ENCODE results near the gene ATP5IF1.
A peak's percentile ranks its signal among the peaks of the same experiment; 100 is the strongest.

Gene ATP5IF1

GRCh38 chr1:28235755-28236655 is at the start of gene ATP5IF1:
TSS of gene ATP5IF1 (plus strand) at chr1:28236124. CDS start at chr1:28236184, 60 bp downstream.
- DNase-seq = peak; percentile 98

- DNase-seq = peak; percentile 70
These were observed 45.5 kb upstream of the ATP5IF1 start for GRCh38 chr1:28190337-28190979.

GRCh38 chr1:28190996-28191645 is 44.8 kb upstream of the ATP5IF1 start:
- no peak for DNase-seq

GRCh38 chr1:28193701-28194161 is 42.2 kb upstream of the ATP5IF1 start:
- no peak for DNase-seq

DNA sequence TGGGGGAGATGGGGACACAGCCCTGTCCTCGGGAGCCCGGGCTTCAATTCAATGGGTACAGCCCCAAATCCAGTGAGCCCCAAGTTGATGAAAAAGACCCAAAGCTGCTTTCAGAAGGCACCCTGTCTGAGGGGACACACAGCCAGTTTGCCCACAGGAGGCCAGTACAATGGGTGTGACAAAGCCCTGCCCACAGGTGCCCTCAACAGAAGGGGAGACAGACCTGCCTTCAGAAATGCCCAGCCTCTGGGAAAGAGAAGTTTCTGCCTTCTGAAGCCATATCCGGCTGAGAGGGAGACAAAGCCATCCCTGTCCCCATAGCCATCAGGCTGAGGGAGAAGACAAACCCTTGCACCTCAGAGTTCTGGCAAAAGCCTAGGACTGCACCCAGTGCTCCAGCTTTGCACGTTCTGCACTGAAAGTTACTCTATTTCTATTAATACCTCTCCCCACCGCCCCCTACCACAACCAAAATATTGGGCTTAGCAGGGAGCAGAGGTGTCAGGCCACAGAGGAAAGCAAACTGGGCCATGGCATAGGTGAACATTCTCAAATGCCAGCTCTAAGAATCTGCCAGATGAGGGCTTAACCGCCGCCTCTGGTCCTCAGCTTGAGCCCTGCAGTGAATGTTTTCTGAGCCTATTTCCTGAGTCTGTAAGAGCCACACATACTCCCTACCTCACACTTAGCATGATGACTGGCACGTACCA is 41.4 kb upstream of the ATP5IF1 start:
- no peak for DNase-seq

DNA sequence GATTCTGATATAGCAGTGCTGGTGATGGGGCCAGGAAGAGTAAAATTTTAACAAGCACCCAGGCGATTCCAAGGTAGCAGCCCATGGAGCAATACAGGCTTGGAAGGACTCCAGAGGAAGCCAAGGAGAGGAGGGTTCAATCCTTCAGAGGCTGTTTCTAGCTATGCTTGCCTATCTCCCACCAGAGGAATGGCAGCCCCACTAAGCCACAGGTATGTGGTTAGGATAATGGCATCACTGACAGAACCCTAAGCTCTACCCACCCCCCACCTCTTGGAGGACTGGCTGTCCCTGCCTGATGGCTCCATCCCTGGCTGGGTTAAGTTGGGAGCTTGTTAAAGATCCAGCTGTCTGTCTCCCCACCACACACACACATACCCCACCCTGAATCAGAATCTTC is 40.1 kb upstream of the ATP5IF1 start:
- DNase-seq = no peak

- no peak for DNase-seq
These were observed 39.6 kb upstream of the ATP5IF1 start for GRCh38 chr1:28196330-28196729.

GRCh38 chr1:28197682-28198415 is 38.1 kb upstream of the ATP5IF1 start:
- DNase-seq = no peak

DNA sequence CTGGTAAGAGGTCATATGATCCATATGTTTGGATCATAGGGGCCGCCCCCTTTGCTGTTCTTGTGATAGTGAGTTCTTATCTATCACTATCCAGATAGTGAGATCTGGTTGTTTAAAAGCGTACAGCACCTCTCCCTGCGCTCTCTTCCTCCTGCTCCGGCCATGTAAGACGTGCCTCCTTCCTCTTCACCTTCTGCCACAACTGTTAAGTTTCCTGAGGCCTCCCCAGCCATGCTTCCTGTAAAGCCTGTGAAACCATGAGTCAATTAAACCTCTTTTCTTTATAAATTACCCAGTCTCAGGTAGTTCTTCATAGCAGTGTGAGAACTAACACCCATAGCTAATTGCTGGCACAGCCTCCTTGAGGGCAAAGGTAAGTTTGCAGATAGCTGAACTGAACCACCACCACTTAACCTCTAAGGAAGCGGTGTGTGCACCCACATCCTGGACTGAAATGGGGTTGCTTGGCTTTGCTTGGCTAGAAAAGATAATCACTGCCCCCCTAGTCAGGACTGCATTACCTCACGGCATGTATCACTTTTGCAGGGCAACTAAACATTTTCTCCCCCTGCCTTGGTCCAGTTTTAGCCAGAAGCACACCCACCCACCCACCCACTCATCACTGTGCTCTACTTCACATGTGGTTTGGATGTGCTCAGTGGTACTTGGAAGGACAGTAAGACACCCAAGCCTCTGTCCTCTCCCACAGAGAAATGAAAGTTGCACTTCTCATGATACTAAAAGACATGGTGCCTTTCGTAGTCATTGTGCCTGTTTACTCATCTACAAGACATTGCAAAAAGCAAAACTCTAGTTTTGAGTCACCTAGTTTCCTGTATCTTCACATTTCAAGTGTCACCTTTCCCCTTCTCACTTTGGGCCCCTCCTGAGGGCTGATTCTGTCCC is 36.3 kb upstream of the ATP5IF1 start:
- no peak for DNase-seq

DNA sequence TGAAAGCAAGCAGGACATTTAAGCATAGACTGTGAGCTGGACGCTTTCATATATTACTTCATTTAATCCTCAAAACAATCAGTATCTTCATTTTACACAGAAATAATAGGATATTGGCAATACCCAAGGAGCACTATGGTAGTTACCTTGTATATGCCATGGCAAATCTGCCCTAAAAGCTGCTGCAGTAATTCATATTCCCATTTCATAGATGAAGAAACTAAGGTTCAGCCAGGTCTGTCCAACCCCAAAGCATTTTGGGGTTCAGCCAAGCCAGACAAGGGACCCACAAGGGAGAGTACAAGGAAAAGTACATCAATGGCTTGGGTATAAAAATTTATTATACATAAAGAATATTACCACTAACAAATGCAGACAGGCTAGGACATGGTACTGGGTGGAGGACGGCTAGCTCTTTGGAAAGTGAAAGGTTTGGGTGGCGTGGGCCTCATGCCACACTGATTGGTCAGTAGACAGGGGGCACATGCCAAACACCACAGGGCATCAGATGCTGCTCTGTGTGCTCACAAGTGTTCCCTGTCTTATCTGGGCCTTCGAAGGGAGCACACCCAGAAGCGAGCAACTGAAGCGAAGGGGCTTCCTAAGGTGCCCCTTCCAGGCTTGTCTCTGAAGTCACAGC is 35.6 kb upstream of the ATP5IF1 start:
- no peak for DNase-seq

DNA sequence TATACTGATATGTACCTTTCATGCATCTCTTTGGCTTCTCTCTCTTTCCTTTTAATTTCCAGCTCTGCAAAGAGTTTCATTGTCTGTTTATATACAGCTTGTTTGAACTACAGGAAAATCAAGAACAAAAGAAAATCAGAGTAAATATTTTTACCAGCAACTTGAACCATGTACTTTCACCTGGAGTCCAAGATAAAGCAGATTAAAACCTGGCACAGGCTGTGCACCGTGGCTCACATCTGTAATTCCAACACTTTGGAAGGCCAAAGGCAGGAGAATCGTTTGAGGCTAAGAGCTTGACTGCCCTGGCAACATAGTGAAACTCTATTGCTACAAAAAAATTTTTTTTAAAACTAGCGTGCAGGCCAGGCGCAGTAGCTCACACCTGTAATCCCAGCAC is 30.7 kb upstream of the ATP5IF1 start:
- no peak for DNase-seq

DNA sequence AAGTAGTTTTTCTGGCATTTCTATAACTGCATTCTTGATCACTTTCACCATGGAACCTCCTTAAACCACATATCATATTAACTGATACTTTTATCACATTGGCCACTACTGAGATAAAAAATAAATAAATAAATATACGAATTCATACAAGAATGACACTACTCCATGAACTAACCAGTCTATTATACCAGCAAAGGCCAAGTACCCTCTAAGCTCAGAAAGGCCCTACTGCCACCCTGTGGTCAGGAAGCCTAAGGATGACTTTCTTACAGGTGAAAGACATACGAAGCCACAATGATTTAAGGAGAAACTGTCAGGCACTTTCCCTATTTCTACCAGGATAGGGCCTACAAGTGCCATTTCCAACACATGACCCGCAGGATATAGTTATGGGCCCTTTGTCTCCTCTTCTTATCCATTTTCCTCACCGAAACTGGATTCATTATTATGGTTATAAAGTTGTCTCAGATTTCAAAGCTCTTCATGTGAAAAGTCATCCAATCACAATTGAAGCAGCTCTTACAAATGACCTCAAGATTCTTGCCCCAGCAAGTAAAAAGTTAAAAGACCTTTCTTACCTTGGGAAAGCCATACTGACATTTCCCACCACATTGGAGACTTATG is 27.0 kb upstream of the ATP5IF1 start:
- peak; percentile 52 for DNase-seq

DNA sequence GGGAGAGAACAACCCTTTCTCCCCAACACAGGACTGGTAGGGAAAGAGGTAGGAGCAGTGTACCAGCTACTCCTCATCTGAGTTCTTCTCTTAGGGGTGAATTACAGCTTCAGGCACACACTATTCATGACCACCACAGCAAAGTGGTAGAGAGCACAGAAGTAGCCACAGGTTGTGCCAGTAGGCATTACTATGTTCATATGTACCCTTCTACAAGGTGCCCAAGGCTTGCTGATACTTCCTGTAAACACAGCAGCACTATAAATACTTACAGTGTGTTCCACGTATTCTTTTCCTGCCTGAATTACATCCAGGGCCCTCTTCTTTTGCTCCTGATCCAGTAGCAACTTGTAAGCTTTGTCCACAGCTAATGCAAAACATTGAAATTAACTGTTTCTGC is 26.2 kb upstream of the ATP5IF1 start:
- no peak for DNase-seq

DNA sequence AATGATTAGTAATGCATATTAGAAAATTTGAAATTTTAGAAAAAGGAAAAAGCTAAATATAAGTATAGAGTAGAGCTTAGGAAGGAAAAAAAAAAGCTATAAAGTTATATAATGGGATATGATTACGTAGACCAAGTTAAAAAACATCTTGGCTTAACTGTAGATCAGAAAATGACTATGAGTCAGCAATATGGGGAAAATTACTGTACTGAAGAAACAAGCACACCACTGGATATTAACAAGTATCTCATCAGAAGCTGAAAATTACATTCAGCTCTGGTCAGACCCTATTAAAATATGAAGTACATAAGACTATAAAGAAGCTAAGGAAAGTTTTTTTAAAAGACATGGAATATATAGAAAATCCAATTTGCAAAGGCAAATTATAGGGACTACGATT is 22.6 kb upstream of the ATP5IF1 start:
- DNase-seq = no peak

DNA sequence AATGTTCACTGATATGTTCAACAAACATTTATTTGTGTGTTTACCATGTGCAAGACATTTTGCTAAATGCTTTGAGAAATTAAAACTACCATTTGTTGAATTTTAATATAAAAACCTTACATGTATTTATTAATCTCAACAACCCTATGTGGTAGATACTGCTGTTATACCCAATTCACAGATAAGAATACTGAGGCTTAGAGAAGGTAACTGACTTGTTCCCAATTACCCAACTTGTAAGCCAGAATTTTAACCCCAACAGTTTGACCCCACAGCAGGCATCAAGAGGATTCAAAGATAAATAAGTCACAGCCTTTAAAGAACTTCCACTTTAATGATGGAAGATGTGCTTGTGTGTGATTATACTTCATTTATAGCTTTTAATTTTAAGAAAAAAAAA is 6.8 kb upstream of the ATP5IF1 start:
- DNase-seq = no peak

DNA sequence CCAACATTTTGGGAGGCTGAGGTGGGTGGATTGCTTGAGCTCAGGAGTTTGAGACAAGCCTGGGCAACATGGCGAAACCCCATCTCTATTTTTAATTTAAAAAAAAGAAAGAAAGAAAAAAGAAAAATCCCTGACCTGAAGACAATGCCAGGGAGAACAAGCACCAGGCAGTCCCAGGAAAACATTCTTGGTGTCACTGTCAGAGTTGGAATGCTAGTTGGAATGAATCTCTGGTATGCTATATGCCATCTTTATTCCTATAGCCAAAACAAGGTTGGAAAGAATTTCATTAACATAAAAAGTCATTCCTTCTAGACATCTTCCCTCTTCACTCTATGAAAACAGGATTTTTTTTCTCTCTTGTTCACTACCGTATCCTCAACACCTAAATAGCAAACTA is 5.9 kb upstream of the ATP5IF1 start:
- DNase-seq = no peak

- peak; percentile 89 for DNase-seq
These were observed 3.2 kb upstream of the ATP5IF1 start, which contains the start of gene DNAJC8 for GRCh38 chr1:28232558-28233263. TSS of gene DNAJC8 (minus strand) at chr1:28233029. CDS start at chr1:28232998, 31 bp downstream.

GRCh38 chr1:28233264-28233606 is 2.7 kb upstream of the ATP5IF1 start:
- no peak for DNase-seq

DNA sequence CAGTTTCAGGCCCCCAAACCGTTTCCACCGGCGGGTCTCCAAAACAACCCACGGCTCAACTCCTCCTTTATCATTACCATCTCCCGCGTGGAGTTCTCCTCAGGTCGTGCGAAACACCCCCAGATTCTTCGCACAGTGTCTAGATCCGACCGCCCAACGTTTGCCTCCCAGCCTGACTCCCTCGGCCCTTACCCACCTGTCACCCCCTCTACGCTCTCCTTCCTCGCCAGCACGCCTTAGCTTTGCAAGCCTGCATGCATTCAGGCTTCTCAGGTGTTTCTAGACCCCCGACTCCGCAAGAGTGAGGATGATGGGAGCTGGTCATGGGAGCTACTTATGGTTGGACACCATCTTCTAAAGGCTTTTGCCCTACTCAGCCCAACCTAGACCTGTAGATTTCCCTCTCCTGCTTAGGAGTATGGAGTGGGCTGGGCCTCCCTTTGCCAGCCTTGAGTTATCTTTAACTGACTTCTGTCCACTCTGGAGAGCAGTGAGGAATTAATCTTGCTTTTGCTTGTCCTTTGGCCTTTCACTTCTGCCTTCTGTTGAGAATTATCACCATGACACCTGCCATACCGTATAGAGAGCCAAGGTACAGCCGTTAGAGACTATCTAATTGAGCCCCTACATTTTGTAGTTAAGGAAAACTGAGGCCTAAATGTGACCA is 865 bp downstream of the ATP5IF1 start:
- no peak for DNase-seq
